Ishikawa (cell line): ENCODE measurements around the gene CRYGN.

Experiments used
- CEBPB ChIP-seq: IDR thresholded peaks from 2 replicates; pipeline ENCODE4 v1.6.1; 2012
- CREB1 ChIP-seq: IDR thresholded peaks from 2 replicates; pipeline ENCODE4 v1.6.1; 2012; ENCODE audit warnings: low read depth
- EP300 ChIP-seq: IDR thresholded peaks from 2 replicates; pipeline ENCODE4 v1.6.1; 2012; ENCODE audit warnings: borderline replicate concordance
- FOXM1 ChIP-seq: IDR thresholded peaks from 2 replicates; pipeline ENCODE4 v1.6.1; 2012; ENCODE audit warnings: low read depth, borderline replicate concordance
- RAD21 ChIP-seq: IDR thresholded peaks from 2 replicates; pipeline ENCODE4 v1.6.1; 2012; ENCODE audit warnings: low read depth
- TAF1 ChIP-seq: IDR thresholded peaks from 2 replicates; pipeline ENCODE4 v1.6.1; 2012; ENCODE audit warnings: low read depth, mild to moderate bottlenecking
- TCF12 ChIP-seq: IDR thresholded peaks from 2 replicates; pipeline ENCODE4 v1.6.1; 2012; ENCODE audit warnings: low read depth
- TEAD4 ChIP-seq: IDR thresholded peaks from 2 replicates; pipeline ENCODE4 v1.6.1; 2012
- ZBTB7A ChIP-seq: IDR thresholded peaks from 2 replicates; pipeline ENCODE4 v1.6.1; 2012; ENCODE audit warnings: low read depth
- TF ChIP-seq, protein P1 (sequence below): IDR thresholded peaks from 2 replicates; pipeline ENCODE4 v1.6.1; 2012; ENCODE audit warnings: low read depth, mild to moderate bottlenecking
- TF ChIP-seq, protein P2 (sequence below): IDR thresholded peaks from 2 replicates; pipeline ENCODE4 v1.6.1; 2012
- TF ChIP-seq, protein P3 (sequence below): IDR thresholded peaks from 2 replicates; pipeline ENCODE4 v1.6.1; 2012

DNA sequence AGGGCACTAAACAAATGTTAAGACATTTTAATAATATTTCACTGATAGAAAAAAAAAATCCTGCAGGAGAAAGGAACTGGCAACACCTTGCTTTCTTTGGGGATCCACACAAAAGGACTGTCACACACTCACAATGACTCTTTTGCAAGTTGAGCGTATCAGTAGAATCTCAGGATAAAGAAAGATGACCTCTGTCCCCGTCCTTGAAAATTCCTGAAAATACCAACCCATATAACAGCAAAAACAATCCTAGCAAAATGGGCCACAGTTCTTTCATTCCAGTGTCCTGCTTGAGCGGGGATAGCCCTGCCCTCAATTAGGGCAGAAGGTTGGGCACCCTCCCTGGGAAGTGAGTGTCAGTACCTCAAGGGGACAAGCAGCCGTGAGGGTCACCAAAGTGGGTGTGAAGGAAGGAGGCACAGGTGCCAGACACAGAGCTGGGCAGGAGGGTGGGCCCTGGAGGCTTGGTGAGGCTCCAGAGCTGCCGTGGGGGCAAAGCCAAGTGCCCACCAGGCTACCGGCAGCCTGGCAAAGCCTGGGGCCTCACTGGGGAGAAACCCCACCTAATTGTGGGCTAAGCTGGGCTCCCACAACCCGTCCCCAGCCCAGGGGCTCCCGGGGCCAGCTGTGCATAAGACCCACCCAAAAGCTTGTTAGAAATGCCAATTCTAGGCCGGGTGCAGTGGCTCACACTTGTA, 32.9 kb downstream of the CRYGN start:
- no peak for TF ChIP-seq TAF1
- TF ChIP-seq CEBPB, result no peak
- TF ChIP-seq CREB1, result no peak
- no peak for TF ChIP-seq TCF12
- TF ChIP-seq, protein P1, sequence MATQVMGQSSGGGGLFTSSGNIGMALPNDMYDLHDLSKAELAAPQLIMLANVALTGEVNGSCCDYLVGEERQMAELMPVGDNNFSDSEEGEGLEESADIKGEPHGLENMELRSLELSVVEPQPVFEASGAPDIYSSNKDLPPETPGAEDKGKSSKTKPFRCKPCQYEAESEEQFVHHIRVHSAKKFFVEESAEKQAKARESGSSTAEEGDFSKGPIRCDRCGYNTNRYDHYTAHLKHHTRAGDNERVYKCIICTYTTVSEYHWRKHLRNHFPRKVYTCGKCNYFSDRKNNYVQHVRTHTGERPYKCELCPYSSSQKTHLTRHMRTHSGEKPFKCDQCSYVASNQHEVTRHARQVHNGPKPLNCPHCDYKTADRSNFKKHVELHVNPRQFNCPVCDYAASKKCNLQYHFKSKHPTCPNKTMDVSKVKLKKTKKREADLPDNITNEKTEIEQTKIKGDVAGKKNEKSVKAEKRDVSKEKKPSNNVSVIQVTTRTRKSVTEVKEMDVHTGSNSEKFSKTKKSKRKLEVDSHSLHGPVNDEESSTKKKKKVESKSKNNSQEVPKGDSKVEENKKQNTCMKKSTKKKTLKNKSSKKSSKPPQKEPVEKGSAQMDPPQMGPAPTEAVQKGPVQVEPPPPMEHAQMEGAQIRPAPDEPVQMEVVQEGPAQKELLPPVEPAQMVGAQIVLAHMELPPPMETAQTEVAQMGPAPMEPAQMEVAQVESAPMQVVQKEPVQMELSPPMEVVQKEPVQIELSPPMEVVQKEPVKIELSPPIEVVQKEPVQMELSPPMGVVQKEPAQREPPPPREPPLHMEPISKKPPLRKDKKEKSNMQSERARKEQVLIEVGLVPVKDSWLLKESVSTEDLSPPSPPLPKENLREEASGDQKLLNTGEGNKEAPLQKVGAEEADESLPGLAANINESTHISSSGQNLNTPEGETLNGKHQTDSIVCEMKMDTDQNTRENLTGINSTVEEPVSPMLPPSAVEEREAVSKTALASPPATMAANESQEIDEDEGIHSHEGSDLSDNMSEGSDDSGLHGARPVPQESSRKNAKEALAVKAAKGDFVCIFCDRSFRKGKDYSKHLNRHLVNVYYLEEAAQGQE, result no peak
- TF ChIP-seq, protein P2, sequence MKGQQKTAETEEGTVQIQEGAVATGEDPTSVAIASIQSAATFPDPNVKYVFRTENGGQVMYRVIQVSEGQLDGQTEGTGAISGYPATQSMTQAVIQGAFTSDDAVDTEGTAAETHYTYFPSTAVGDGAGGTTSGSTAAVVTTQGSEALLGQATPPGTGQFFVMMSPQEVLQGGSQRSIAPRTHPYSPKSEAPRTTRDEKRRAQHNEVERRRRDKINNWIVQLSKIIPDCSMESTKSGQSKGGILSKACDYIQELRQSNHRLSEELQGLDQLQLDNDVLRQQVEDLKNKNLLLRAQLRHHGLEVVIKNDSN, result no peak
- TF ChIP-seq, protein P3, sequence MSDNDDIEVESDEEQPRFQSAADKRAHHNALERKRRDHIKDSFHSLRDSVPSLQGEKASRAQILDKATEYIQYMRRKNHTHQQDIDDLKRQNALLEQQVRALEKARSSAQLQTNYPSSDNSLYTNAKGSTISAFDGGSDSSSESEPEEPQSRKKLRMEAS, result no peak
- TF ChIP-seq RAD21, result no peak
- TF ChIP-seq EP300, result no peak
- no peak for TF ChIP-seq FOXM1
- TF ChIP-seq ZBTB7A, result no peak
- no peak for TF ChIP-seq TEAD4
